ENCODE measurements around the gene CHRNA4.

Gene CHRNA4

DNA sequence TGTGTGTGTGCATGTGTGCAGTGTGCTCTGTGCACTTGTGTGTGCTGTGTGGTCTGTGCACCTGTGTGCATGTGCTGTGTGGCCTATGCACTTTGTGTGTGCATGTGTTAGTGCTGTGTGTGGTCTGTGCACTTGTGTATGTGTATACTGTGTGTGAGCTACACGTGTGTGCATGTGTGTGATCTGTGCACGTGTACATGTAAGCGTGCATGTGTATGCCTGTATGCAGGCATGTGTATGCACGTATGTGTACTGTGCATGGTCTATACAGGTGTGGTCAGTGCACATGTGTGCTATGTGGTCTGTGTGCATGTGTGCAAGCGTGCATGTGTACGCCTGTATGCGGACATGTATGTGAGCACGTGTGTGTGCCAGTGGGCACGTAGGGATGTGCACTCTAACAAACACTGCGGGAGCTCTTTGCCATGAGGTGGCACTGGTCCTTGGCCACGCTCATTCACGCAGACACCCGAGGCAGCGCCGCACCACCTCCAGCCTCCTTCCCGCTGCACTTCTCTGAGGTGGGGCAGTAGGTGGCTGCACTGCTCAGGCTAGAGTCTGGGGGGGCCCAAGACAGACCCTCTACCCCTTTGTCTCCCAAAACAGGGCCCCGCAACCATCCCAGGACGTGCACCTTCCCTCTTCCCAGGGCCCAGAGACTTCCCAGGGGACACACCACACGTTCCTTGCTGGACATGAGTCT lies 42.4 kb upstream of the CHRNA4 start:
- Histone ChIP-seq H3K36me3 (ENCODE audit: insufficient read depth, low read length) (no peaks in the 10 kb centered on the region), H3K27me3 (ENCODE audit: control insufficient read depth in 1 of 2, insufficient read depth in 2 of 2, low read length in 2 of 2) (peaks cover 0 to 10% of the 10 kb centered on the region in 2 donors), H3K9me3 (ENCODE audit: low read length) (no peaks in the 10 kb centered on the region), H3K4me3 (ENCODE audit: low read depth in 1 of 2, low read length in 2 of 2) (no peak overlapping the region), H3K4me1 (ENCODE audit: insufficient read depth, low read length) (no peaks in the 10 kb centered on the region), H3K9ac (ENCODE audit: low read length) (no peak overlapping the region), H3K27ac (ENCODE audit: low read depth, low read length) (no peak overlapping the region)

DNA sequence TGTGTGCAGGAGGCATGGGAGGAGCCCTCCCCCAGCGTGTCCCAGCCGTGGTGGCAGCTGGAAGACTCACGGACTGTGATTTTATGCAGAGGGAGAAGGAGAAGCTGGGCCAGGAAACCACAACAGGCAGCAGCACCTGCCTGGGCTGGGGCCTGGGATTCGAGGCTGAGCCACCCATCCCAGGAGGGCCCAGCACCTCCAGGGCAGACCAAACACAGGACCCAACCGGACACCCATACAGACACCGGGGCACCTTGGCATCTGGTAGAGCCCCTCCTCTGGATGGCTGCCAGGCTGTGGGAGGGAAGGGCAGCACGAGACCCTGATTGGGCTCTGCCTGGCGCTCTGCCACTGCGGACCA lies 41.7 kb upstream of the CHRNA4 start:
- no peak overlapping the region for H3K9ac ChIP-seq (ENCODE audit: low read length)
- no peaks in the 10 kb centered on the region for H3K9me3 ChIP-seq (ENCODE audit: low read length)
- H3K27ac ChIP-seq (ENCODE audit: low read depth, low read length): no peak overlapping the region
- peaks cover 0 to 14% of the 10 kb centered on the region in 2 donors for H3K27me3 ChIP-seq (ENCODE audit: control insufficient read depth in 1 of 2, insufficient read depth in 2 of 2, low read length in 2 of 2)
- H3K4me1 ChIP-seq (ENCODE audit: insufficient read depth, low read length): no peaks in the 10 kb centered on the region
- no peaks in the 10 kb centered on the region for H3K36me3 ChIP-seq (ENCODE audit: insufficient read depth, low read length)
- H3K4me3 ChIP-seq (ENCODE audit: low read depth in 1 of 2, low read length in 2 of 2): no peak overlapping the region

DNA sequence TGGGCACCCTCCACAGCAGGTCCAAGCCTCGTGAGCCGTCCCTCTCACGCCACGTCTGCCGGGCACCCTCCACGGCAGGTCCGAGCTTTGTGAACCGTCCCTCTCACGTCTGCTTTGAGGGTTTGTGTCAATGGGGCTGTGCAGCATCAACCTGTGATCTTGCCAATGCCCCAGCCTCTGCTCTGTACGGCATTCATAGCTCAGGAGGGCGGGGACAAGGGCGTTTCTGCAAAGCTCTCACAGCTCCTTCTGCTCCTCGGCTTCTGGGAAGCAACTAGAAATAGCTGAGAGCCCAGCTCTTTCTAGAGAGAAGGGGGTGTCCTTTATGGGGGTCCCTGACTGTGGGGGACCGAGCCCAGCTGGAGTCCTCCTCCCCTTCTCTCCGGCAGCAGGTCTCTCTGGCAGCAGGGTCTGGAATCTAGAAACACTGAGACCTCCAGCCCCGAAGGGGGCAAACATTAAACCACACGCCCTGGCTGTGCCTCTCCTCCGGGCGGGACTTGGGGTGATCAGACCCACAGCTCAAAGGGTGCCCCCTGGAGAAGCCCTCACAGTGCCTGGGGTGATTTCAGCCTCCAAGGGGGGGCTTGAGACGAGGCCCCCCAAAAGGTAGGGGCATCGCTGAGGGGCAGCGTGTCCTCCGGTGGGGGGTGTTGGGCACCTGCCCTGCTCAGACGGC lies 41.2 kb upstream of the CHRNA4 start:
- H3K4me1 ChIP-seq (ENCODE audit: insufficient read depth, low read length): no peaks in the 10 kb centered on the region
- H3K36me3 ChIP-seq (ENCODE audit: insufficient read depth, low read length): no peaks in the 10 kb centered on the region
- no peak overlapping the region for H3K4me3 ChIP-seq (ENCODE audit: low read depth in 1 of 2, low read length in 2 of 2)
- H3K27ac ChIP-seq (ENCODE audit: low read depth, low read length): no peak overlapping the region
- peaks cover 0 to 14% of the 10 kb centered on the region in 2 donors for H3K27me3 ChIP-seq (ENCODE audit: control insufficient read depth in 1 of 2, insufficient read depth in 2 of 2, low read length in 2 of 2)
- H3K9me3 ChIP-seq (ENCODE audit: low read length): no peaks in the 10 kb centered on the region
- H3K9ac ChIP-seq (ENCODE audit: low read length): no peak overlapping the region

DNA sequence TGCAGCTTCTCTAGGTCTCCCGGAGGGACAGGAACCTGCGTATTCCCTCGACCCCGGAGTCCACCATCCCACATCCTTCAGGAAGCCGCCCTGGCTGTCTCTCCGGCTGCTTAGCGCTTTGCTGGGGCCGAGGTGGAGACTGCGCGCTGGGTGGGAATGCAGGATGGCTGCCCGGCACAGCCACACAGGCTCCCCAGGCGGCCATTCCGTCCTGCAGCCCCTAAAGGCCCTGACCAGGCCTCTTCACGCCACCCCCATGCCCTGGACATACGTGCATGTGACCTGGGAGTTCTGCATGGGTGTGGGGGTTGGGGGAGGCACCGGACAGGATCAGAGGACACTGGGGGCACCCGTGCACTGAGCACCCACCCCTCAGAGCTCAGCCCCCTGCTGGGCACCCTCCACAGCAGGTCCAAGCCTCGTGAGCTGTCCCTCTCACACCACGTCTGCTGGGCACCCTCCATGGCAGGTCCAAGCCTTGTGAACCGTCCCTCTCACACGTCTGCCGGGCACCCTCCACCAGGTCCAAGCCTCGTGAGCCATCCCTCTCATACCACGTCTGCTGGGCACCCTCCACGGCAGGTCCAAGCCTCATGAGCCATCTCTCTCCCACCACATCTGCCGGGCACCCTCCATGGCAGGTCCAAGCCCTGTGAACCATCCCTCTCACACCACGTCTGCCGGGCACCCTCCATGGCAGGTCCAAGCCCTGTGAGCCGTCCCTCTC lies 40.4 kb upstream of the CHRNA4 start:
- no peak overlapping the region for H3K27ac ChIP-seq (ENCODE audit: low read depth, low read length)
- no peaks in the 10 kb centered on the region for H3K4me1 ChIP-seq (ENCODE audit: insufficient read depth, low read length)
- H3K4me3 ChIP-seq (ENCODE audit: low read depth in 1 of 2, low read length in 2 of 2): no peak overlapping the region
- peaks cover 0 to 14% of the 10 kb centered on the region in 2 donors for H3K27me3 ChIP-seq (ENCODE audit: control insufficient read depth in 1 of 2, insufficient read depth in 2 of 2, low read length in 2 of 2)
- no peaks in the 10 kb centered on the region for H3K9me3 ChIP-seq (ENCODE audit: low read length)
- H3K9ac ChIP-seq (ENCODE audit: low read length): no peak overlapping the region
- H3K36me3 ChIP-seq (ENCODE audit: insufficient read depth, low read length): no peaks in the 10 kb centered on the region

DNA sequence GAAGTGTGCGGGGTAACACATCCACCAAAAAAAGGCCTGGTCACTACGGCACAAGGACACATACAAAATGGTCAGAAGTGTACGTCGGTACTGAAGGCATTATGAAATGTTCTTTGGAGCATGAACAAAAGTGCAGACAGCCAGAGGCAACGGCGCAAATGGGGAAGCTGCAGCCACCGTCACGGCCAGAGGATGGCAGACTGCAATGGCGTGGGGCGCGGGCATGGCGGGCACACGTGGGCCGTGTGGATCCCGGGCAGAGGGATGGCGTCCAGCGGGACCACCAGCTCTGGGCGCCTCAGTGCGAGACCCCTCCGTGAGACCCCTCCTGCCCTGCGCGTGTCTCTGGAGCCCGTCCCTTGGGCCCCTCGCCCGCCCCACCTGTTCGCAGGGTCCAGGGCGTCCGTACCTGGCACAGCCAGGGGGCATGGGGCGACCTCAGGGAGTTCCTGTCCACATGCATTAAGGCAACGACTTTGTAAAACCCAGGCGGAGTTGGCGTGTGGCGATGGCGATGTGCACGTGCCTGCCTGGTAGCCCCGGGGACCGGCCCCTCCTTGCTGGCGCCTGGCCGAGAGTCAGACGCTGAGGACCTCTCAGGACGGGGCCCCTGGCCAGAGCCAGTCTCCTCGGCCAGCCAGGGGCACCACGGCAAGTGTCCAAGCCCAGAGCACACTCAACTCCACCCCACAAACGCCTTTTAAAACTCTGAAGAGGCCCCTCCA lies 39.5 kb upstream of the CHRNA4 start:
- Histone ChIP-seq H3K9me3 (ENCODE audit: low read length) (no peaks in the 10 kb centered on the region), H3K27ac (ENCODE audit: low read depth, low read length) (no peak overlapping the region), H3K27me3 (ENCODE audit: control insufficient read depth in 1 of 2, insufficient read depth in 2 of 2, low read length in 2 of 2) (peaks cover 0 to 14% of the 10 kb centered on the region in 2 donors)

DNA sequence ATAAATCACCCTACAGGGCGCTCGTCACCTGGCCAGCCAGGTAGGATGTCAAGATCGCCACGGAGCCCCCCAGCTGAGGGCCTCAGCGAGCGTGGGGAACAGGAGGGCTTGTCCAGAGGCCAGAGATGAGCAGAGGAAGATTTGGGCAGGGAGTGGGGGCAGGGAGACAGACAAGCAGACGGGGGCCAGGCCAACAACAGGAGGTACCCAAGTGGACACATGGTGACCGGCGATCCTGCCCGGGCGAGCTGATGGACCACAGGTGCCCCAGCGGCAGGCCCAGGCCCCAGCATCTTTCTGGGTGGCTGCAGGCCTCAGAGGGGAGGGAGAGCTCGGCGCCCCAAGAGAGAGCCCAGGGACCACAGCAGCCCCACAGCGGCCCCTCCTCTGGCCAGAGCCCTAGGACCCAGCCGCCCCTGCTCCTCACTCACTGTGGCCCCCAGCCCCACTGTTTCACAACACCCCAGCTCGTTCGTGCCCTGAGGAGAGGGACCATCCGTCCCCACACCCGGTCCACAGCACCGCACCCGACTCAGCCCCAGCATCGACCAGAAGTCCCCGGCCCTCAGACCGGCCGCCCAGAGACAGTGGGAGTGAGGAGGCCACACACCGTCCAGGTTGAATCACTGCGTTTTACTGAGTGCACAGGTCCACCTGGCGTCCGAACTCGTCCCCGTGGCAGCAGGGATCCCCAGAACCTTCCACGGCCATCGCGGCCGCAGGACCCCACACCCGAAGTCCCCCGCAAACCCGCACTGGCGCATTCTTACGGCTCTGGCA lies 38.6 kb upstream of the CHRNA4 start:
- no peak overlapping the region for H3K9ac ChIP-seq (ENCODE audit: low read length)
- no peaks in the 10 kb centered on the region for H3K4me1 ChIP-seq (ENCODE audit: insufficient read depth, low read length)
- H3K36me3 ChIP-seq (ENCODE audit: insufficient read depth, low read length): no peaks in the 10 kb centered on the region
- no peak overlapping the region for H3K4me3 ChIP-seq (ENCODE audit: low read depth in 1 of 2, low read length in 2 of 2)
- peaks cover 0 to 16% of the 10 kb centered on the region in 2 donors for H3K27me3 ChIP-seq (ENCODE audit: control insufficient read depth in 1 of 2, insufficient read depth in 2 of 2, low read length in 2 of 2)
- H3K27ac ChIP-seq (ENCODE audit: low read depth, low read length): no peak overlapping the region
- H3K9me3 ChIP-seq (ENCODE audit: low read length): no peaks in the 10 kb centered on the region

More for the DNA sequence above, 39.5 kb upstream of the CHRNA4 start:
- Histone ChIP-seq H3K9ac (ENCODE audit: low read length) (no peak overlapping the region), H3K36me3 (ENCODE audit: insufficient read depth, low read length) (no peaks in the 10 kb centered on the region), H3K4me3 (ENCODE audit: low read depth in 1 of 2, low read length in 2 of 2) (no peak overlapping the region), H3K4me1 (ENCODE audit: insufficient read depth, low read length) (no peaks in the 10 kb centered on the region)

DNA sequence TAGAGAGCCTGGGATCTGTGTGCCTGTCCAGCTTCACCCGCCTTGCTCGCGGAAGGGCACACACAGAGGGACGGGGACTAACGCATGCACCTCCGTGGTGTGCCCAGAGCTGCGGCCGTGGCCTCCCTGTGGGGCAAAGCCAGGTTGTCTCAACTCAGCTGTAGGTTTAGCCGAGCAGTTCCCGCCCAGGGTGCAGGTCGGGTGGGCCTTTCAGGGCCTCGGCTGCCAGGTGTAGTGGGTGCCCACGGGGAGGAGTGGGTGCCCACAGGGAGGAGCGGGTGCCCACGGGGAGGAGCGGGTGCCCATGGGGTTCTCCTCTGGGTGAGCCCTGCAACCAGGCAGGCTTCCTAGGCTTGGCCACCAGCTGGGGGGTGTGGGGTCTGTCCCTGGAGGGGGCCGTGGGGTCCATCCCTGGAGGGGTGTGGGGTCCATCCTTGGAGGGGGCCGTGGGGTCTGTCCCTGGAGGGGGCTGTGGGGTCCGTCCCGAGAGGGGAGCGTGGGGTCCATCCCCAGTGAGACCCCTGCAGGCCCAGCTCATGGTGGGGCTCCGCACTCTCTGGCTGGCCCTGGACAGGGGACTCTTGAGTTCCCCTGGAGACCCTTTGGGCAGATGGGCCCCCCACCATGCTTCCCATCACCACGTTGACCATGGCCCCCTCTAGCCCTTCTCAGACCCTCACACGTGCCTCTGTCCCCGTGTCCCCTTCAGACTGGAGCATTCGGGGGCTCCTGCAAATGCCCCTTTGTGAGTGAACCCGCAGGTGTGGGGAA lies 37.8 kb upstream of the CHRNA4 start:
- Histone ChIP-seq H3K9me3 (ENCODE audit: low read length) (no peaks in the 10 kb centered on the region), H3K4me3 (ENCODE audit: low read depth in 1 of 2, low read length in 2 of 2) (no peak overlapping the region), H3K4me1 (ENCODE audit: insufficient read depth, low read length) (no peaks in the 10 kb centered on the region), H3K36me3 (ENCODE audit: insufficient read depth, low read length) (no peaks in the 10 kb centered on the region), H3K27me3 (ENCODE audit: control insufficient read depth in 1 of 2, insufficient read depth in 2 of 2, low read length in 2 of 2) (peaks cover 0 to 17% of the 10 kb centered on the region in 2 donors), H3K27ac (ENCODE audit: low read depth, low read length) (no peak overlapping the region), H3K9ac (ENCODE audit: low read length) (no peak overlapping the region)

DNA sequence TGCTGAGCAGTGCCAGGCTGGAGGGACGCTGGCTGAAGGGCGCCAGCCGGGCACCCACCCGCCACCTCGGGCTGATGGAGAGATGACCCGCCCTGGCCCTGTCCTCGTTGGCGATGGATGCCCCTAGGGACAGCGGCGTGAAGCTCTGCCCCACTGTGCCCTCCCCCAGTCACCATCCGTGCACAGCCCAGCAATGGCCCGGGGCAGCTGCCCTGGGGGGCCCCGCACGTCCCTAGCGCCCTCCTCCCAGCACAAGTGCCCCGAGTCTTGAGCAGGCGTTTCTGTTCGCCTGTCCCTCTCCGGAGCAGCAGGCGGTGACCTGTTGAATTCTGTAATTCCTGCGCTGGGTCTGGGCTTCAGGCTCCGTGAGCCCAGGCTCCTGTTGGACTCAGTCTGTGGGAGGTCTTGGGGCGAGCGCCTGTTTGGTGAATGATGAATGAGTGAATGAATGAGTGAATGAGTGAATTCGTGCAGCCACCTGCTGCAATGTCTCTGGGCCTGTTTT lies 36.8 kb upstream of the CHRNA4 start:
- Histone ChIP-seq H3K27ac (ENCODE audit: low read depth, low read length) (no peak overlapping the region), H3K4me3 (ENCODE audit: low read depth in 1 of 2, low read length in 2 of 2) (no peak overlapping the region), H3K27me3 (ENCODE audit: control insufficient read depth in 1 of 2, insufficient read depth in 2 of 2, low read length in 2 of 2) (peaks cover 0 to 21% of the 10 kb centered on the region in 2 donors), H3K36me3 (ENCODE audit: insufficient read depth, low read length) (no peaks in the 10 kb centered on the region), H3K9ac (ENCODE audit: low read length) (no peak overlapping the region), H3K9me3 (ENCODE audit: low read length) (no peaks in the 10 kb centered on the region), H3K4me1 (ENCODE audit: insufficient read depth, low read length) (no peaks in the 10 kb centered on the region)

DNA sequence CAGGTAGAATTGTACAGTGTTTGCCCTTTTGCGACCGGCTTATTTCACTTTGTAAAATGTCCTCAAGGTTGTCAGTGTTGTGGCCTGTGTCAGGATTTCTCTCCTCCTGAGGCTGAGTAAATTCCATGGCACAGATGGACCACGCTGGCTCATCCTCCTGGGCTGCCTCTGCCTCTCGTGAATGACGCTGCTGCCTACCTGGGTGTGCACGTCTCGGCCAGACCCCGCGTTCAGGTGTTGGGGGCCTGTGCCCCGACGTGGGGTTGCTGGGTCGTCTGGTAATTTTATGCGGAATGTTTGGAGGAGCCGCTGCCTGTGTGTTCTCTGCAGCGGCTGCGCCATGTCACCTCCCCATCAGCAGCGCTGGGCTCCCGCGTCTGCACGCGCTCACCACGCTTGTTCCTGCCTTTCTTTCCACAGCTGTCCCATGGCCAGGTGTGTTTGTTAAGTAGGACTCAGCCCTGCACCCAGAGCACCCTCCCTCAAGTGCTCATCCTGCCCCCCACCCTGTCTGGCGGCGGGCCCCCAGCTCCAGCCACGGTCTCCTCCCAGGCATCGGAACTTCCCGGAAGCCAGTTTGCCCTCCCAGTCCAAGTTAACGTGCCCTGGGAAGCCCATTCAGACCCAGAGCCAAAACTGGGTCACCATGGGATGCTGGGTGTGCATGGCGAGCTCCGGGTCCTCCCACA lies 36.1 kb upstream of the CHRNA4 start:
- H3K9me3 ChIP-seq (ENCODE audit: low read length): no peaks in the 10 kb centered on the region
- H3K27me3 ChIP-seq (ENCODE audit: control insufficient read depth in 1 of 2, insufficient read depth in 2 of 2, low read length in 2 of 2): peaks cover 0 to 23% of the 10 kb centered on the region in 2 donors
- no peak overlapping the region for H3K27ac ChIP-seq (ENCODE audit: low read depth, low read length)
- no peaks in the 10 kb centered on the region for H3K36me3 ChIP-seq (ENCODE audit: insufficient read depth, low read length)
- H3K4me1 ChIP-seq (ENCODE audit: insufficient read depth, low read length): no peaks in the 10 kb centered on the region
- no peak overlapping the region for H3K4me3 ChIP-seq (ENCODE audit: low read depth in 1 of 2, low read length in 2 of 2)
- H3K9ac ChIP-seq (ENCODE audit: low read length): no peak overlapping the region

DNA sequence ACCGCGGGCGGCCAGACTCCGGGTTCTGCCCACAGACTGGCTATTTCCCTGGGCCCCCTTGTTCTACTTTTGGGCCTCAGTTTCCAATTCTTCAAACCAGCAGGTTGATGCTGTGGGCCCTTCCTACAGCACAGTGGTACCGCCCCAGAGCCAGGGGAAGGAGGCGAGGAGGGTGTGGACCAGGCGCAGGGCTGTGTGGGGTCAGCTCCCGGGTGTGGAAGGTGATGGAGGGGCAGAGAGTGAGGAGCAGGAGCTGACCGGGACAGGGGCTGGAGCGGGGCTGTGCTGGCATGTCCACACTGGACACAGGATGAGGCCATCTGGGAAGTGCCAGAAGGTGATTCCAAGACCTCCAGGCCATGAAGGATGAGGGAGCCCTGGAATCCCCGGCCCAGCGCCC lies 35.2 kb upstream of the CHRNA4 start:
- Histone ChIP-seq H3K4me1 (ENCODE audit: insufficient read depth, low read length) (no peaks in the 10 kb centered on the region), H3K9me3 (ENCODE audit: low read length) (no peaks in the 10 kb centered on the region), H3K9ac (ENCODE audit: low read length) (no peak overlapping the region), H3K27me3 (ENCODE audit: control insufficient read depth in 1 of 2, insufficient read depth in 2 of 2, low read length in 2 of 2) (peaks cover 0 to 28% of the 10 kb centered on the region in 2 donors), H3K27ac (ENCODE audit: low read depth, low read length) (no peak overlapping the region), H3K4me3 (ENCODE audit: low read depth in 1 of 2, low read length in 2 of 2) (no peak overlapping the region), H3K36me3 (ENCODE audit: insufficient read depth, low read length) (no peaks in the 10 kb centered on the region)
